ENCODE results near the gene KLC3. TPM values are rescaled to one million over a fixed set of nuclear protein-coding genes. Genes with fewer than 3 reads are reported as not detected.

KLC3 gene
- total RNA-seq, 1 donor from 2014 or later = 0.16 TPM

DNA sequence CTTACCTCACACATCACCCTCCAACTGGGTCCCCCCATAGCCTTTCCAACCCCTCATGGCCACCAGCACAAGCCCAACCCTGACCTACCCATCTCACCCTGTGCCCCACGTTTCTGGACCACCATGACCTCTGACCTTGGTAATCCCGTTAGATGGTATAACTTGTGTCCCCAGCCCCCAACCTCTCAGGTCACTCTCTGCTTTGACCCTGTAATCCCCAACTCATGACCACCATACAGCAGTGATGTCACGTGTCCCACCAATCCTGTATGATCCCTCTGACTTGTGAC, 8.5 kb downstream of the KLC3 start:
- no peak for DNase-seq

DNA sequence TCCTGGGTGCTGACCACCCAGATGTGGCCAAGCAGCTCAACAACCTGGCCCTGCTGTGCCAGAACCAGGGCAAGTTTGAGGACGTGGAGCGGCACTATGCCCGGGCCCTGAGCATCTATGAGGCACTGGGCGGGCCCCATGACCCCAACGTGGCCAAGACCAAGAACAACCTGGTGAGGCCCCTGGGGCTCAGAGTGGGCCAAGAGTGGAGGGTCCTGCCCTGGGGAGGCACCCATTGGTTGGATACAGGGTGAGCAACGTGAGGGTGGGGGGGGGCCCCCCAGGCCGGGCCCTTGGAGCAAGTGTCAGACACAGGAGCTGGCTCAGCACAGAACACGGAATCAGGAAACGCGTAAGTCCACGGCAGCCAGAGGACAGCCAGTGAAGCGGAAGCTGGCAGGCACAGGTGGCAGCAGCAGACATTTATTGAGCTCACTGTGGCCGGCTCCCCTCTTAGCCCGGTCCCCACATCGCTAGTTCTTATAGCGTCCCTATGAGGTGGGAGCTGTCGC, 8.9 kb downstream of the KLC3 start:
- no peak for DNase-seq

DNA sequence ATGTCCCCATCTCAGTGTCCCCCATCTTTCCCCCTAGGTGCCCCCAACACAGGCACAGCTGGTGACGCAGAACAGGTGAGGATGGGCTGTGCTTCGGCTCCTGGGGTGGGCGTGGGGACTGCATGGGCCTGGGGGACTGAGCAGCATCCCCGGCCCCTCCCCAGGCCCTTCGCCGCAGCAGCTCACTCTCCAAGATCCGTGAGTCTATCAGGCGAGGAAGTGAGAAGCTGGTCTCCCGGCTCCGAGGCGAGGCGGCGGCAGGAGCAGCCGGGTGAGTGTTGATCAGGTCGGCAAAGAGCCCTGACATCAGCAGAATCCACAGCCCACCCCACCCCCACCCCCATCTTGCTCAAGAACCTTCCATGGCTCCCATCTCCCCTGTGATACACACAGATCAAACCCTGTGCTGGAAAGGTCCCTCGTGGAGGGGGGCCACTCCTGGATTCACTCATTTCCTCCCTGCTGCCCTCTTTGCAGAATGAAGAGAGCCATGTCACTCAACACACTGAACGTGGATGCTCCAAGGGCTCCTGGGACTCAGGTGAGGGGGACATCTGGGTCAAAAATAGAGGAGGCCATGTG, 10.0 kb downstream of the KLC3 start:
- no peak for DNase-seq

DNA sequence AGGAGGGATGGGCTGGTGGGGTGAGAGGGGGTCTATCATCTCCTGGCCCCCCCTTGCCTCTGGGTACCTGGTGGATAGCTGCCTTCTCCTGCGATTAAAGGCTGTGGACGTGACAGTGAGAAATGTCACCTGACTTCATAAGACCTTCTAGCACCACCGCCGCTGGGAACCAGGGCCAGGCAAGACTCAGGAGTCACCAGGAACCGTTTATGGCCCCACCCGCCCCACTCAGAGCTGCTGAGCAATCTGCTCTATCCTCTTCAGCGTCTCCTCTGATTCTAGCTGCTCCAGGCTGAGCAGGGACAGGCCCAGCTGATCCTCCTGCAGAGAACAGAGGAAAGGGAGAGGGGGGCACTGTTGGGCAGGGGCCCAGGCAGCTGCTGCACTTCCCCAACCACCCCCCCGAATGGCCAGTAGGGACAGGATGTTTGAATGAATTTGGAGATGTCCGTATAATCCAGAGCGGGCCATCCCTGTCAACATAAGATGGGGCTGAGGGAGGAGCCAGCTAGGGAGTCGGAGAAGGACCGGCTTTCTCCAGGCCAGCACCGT, 10.9 kb downstream of the KLC3 start:
- no peak for DNase-seq

DNA sequence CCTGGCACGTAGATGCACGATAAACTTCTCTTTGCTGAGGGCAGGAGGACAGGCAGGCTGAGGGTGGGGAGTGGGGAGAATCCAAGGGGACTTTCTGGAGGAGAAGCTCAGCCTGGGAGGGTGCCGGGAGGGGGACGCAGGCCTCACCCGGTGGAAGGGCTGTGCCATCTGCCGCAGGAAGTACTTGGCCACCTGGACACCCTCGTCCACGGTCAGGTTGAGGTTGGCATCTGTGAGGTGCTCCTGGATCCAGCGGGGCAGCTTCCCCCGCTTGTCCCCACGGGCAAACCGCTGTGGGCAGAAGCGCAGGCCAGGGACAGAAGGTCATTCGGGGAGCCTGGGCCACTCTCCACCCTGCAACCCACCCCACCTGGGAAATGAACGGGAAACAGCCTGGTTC, 11.5 kb downstream of the KLC3 start:
- no peak for DNase-seq

DNA sequence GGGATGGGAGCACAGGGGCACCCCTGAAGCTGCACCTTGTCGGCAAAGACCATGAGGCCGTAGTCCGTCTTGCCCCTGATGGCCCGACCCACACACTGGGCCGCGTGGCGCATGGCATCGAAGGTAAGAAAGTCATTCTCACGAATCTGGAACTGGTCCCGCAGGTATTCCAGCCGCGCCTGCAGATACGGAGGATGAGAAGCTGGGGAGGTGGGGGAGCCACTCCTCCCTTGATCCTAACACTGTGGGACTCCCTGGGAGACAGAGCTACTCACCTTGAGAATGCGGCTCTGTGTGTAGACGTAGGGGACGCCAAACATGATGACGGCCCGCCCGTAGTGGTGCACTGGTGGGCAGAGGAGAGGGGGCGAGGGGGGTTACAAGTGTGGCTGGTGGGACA, 11.9 kb downstream of the KLC3 start:
- DNase-seq = no peak

DNA sequence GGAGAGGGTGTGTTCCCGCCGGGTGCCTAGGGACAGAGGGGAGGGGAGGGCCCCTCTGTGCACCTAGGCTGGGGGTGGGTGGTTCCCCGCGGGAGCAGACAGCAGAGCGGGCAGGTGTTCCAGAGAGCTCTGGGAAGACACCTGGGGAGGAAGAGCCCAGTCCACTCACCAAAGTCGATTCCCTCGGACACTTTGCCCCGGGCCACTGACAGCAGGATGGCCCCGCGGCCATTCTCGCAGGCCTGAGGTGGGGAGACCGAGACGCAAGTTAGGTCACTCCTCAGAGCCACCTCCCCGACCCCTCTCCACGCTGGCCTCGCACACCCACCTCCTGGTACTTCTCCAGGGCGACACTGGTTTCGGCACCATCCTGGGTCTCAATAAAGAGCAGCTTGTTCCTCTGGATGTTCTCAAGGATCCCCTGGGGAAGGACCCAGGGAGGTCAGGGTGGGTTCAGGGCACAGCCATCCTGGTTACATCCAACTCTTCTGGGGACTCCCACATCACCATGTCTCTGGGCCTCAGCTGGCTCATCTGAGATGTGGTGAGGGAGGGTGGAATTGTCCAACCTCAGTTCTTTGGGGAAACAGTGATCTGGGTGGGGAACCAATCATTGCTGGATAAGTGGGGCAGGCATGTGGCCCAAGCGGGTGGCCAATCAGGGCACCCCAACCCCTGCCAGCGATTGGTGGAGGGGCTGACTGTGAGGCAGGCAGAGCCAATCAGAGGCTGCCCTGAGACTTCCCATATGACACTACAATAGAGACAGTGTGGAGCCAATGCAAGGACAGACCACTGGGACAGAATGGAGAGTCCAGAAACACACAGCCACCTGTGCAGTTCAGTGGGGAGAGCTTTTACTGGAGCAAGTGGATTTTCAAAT, 12.6 kb downstream of the KLC3 start:
- DNase-seq = no peak

DNA sequence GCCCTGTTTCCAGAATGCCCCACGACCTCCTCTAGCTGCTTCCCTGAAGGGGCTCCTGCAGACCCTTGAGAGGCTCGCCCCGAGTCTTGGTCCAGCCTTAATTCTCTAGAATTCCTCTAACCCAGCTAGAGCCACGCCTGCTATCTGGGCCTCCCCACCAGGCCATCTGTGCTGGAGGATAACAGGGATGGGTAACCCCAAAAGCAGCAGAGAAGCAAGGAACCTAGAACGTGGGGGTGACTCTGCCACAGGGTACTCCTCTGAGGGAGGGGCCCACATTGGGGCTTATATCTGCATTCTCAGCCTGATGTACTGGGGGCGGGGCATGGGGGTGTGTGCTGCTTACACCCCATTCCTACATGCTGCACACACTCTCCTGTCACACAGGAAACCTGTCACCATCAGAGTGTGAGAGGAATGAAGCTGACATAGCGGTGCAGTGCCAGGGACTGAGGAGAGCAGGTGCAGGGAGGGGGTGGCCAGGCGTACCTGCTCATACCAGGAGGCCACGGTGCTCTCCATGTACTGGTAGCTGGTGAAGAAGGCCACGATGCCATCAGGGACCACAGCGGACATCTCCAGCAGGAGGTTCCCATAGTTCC, 13.8 kb downstream of the KLC3 start:
- no peak for DNase-seq

DNA sequence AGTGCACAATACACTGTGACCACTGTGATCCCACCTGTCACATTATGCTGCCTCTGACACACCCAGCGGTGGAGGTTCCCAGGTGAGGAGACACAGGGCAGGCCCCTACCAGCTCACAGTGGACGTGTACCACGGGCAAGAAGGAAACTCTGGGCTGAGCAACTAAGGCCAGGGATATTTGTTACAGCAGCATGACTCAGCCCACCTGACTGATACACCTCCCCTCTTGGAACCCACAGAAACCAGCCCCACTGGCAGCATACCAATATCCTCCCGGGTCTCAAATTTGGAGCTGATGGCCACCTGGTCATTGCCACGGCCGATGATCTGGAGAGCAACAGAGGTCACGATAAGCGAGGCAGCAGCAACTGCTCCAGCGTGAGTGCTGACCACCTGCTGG, 14.9 kb downstream of the KLC3 start:
- no peak for DNase-seq

DNA sequence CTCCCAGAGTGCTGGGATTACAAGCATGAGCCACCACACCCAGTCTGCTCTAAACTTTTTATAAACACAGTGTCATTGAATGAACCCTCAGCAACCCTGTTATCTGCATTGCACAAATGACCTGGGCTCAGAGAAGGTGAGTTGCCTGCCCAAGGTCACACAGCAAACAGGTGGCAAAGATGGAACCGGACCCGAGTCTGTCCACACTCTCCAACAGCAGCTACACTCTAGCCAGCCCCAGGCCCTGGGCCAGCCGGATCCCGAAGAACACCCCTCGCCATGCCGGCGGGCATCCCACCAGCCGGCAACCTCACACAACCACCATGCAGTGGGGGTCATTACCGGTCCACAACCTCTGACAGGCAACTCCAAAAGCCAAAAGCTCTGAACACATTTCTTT, 15.4 kb downstream of the KLC3 start:
- DNase-seq = no peak

DNA sequence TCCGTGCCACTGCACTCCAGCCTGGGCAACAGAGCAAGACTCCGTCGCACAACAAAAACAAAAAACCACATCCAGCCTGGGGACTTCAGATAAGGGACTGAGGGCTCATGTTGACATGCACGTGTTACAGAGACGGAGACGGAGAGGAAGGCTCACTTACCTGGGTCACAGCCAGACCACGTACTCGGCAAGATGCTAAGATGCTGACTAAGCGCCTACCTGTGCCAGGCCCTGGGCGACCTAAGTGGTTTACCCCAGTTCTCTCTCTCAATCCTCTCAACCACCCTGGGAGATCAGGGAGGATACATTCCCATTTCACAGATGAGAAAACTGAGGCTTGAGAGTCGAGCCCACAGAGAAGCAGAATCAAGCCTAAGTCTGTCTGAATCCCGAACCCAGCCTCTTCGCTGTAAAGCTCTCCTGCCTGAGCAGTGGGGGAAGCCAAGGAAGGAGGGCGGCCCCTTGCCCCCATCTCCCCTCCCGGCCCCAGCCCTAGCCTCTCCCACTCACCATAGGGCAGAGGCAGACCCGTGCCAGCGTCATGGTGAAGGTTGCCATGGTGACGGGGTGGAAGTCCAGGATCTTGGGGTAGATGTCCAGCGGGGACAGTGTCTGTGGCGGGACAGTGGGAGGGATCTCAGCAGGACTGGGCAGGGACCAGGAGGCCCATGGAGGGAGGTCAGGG, 16.4 kb downstream of the KLC3 start:
- DNase-seq = no peak

DNA sequence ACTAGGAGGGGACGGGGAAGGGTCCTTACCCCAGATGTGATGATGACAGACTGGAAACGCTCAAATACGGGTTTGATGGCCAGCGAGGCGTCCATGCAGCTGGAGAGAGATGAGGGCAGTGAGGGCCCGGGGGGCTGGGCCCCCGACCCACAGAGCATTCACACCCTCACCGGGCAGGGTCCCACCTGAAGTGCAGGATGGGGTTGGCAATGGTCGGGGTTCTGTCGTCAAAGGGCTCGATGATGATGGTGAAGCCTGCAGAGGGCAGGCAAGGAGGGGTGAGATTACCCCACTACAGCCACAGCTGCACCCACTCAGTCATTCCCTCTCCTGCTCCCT, 16.9 kb downstream of the KLC3 start:
- DNase-seq = no peak

DNA sequence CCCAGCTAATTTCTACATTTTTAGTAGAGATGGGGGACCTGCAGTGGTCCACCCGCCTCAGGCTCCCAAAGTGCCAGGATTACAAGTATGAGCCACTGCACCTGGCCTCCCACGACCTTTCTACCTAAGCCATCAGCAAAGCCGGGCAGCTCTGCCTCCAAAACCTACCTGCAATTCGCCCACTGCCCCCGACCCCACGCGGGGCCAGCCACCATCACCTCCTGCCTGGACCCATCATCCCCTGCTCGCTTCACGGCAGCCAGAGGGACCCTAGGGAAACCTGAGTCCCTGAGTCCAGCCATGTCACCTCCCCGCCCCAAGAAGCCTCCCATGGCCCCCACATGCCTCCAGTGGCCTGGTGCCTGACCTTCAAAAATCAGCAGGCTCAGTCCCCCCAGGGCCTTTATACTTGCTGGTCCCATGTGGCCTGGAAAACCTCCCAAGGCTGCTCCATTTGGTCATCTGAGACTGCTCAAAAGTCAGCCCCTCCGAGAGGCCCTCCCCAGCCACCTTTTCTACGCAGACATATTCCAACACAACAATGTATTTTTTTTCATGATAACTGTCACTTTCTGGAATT, 17.8 kb downstream of the KLC3 start:
- DNase-seq = no peak

DNA sequence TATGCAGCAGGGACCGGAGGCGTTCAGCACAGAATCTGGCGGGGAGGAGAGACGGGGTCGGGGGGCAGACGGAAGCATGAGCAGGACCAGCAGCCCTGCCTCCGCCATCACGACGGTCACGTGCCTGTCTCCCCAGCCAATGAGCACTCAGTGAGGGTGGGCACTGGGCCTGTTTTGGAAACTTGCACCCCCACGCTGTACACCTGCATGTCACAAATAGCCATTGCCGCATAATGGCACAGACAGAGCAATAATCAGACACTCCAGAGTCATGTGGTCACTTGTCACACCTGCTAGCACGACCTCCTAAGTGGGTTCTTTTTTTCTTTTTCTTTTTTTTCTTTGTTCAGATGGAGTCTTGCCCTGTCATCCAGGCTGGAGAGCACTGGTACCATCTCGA, 21.1 kb downstream of the KLC3 start:
- DNase-seq = no peak

DNA sequence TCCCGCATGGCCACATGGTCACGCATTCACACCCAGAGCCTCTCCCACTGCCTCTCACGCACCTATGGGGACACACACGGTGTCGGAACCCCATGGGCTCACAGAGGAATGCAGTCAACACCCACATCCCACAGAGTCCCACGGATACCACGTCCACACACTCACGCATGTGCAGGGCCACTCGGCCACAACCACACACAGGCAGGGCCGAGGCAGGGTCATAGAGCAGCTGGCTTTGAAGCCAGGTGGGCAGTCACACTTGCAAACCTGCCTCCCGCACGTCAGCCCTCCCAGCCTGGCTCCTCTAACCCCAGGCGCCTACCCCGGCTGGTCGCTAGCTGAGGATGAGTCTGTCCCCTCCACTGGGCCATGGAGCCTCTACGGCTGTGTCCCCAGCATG, 21.7 kb downstream of the KLC3 start:
- DNase-seq = no peak

DNA sequence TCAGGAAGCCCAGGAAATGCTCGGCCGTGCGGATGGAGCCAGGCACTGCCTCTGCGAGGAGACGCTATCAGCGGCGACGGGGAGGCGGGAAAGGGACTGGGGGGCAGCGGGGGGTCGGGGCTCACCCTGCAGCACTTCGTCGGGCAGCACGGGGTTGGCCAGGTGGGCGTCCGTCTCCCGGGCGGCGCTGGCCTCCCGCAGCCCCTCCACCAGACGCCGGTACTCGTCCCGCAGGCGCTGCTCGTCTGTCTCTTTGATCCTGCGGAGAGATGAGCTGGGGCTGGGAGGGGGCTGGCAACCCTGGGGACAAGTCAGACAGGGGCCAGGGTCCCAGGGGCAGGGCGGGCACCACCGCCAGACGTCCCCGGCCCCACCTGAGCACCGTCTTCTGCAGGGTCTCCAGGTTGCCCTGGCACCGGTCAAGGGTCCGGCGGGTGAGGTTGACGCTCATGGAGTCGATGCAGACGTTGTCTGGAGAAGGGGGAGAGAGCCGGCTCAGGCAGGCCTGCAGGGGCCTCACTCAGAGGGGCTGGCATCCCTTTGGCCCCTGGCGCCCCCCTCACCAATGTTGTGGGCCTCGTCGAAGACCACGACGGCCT, 23.4 kb downstream of the KLC3 start:
- no peak for DNase-seq

DNA sequence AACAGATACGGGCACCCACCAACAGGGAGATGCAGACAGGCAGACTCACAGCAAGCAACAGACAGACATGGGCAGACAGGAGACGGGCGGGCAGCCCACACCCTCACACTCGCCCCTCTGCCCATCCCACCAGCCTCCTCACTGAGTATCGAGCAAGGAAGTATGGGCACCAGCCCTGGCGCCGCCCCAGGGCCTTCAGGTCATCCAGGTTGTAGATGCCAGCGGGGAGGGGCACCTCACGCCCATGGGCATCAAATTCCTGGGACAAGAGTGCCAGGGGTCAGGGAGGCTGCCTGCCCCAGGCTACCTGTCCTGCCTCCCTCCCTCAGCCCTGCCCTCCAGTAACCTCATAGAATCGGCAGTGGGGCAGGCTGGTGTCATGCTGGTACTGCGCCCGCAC, 24.1 kb downstream of the KLC3 start:
- no peak for DNase-seq

DNA sequence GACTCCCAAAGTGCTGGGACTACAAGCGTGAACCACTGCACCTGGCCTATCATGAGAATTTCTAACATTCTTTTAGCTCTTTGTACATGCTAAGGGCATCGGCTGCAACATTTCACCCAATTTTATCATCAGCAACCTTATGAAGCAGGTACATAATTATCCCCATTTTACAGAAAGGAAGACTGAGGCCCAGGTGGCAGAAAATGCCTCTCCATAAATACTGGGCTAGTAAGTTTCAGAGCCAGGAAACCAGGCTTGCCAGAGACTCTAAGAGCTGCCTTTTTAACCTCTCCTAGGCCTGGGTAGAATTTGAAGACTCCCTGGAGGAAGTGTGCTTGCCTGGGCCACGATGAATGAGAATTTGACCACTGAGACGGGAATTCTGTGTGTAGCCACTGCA, 27.6 kb downstream of the KLC3 start:
- DNase-seq = no peak

DNA sequence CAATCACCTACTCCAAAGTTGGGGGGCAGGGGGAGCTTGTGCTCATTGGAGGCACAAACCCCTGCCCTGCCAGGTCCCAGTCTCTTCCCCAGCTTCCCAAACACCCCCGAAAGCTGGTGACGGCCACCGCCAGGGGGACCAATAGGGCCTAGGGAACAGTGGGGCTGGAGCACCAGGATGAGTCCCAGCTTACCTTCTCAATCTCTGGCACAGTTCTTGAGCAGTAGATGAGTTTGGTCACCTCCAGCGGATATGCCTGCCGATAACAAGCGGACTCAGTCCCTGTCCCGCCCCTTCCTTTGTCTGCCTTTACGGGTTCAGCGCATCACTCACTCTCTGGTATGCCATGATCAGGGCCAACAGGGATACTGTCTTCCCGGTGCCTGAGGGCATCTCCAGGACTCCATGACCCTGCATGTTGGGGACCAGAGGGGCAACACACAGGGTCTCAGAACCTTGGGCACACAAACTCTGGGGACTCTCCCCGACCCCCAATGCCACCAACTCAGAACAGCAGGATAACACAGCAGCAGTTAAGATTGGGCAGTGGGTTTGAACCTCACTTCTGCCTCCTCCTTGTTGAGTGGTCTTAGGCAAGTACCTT, 28.3 kb downstream of the KLC3 start:
- DNase-seq = no peak

DNA sequence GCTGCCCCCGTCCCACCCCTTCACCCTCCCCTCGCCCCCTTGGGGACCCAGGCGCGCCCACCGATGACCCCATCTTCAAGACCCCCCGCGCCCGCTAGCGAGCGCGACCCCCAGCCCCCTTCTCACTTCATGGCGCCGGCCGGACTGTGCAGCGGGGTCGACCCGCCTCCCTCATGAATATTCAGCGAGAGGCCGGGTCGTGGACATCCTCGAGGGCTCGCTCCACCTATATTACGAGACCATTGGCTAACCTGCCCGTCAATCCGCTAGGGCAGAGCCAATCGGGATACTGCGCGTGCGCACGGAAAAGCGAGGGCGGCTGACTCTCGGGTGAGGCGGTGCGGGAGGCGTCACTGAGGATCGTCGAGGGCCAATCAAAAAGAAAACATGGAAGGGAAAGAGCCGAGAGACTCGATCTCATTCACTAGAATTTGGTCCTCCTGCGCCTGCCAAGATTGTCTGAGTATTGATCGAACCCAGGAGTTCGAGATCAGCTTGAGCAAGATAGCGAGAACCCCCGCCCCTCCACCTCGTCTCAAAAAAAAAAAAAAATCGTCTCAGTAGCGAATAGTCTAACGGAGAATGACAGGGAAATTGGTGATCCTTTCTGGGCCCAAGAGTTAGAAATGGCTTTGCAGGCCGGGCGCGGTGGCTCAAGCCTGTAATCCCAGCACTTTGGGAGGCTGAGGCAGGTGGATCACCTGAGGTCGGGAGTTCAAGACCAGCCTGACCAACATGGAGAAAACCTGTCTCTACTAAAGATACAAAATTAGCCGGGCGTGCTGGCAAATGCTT, 30.1 kb downstream of the KLC3 start, which contains the start of gene ERCC2:
TSS of gene ERCC2 (minus strand) at position 164 of the 795 bp plus-strand sequence. CDS start at position 131, 33 bp downstream.
- DNase-seq = peak; percentile 99

Measured in occipital lobe (tissue), 2 donors.